Activated T-helper 17 cell treated with anti-CD3 and anti-CD28 coated beads, Interleukin-2, amount 50 U/mL, for 72 hours (primary cell): ENCODE measurements around the gene FCMR. TPM values are rescaled to one million over a fixed set of nuclear protein-coding genes. Genes with fewer than 3 reads are reported as not detected.

ENCODE experiments used
- ATAC-seq: fragments of 150-1000 bp; cut with Tn5 transposase; replicated peaks from 2 replicates; pipeline ENCODE4 v1.10.0; 2021; ENCODE audit warnings: mild to moderate bottlenecking, moderate library complexity
- H3K27ac Mint-ChIP-seq: one replicate; pipeline ENCODE4 v1.8.0; 2022; ENCODE audit warnings: mixed read lengths
- H3K27me3 Mint-ChIP-seq: one replicate; pipeline ENCODE4 v1.8.0; 2022; ENCODE audit warnings: mixed read lengths
- H3K36me3 Mint-ChIP-seq: one replicate; pipeline ENCODE4 v1.8.0; 2022; ENCODE audit warnings: low read depth, mild to moderate bottlenecking, mixed read lengths
- H3K4me1 Mint-ChIP-seq: one replicate; pipeline ENCODE4 v1.8.0; 2022; ENCODE audit warnings: mixed read lengths
- H3K4me3 Mint-ChIP-seq: one replicate; pipeline ENCODE4 v1.8.0; 2022; ENCODE audit warnings: mild to moderate bottlenecking, mixed read lengths
- H3K9me3 Mint-ChIP-seq: one replicate; pipeline ENCODE4 v1.8.0; 2022; ENCODE audit warnings: mixed read lengths
- total RNA-seq, 2 donors: library from RNA; stranded (reverse); gene quantifications; one replicate each; pipeline ENCODE4 v1.2.3, GENCODE V29; 2022

Gene FCMR, protein sequence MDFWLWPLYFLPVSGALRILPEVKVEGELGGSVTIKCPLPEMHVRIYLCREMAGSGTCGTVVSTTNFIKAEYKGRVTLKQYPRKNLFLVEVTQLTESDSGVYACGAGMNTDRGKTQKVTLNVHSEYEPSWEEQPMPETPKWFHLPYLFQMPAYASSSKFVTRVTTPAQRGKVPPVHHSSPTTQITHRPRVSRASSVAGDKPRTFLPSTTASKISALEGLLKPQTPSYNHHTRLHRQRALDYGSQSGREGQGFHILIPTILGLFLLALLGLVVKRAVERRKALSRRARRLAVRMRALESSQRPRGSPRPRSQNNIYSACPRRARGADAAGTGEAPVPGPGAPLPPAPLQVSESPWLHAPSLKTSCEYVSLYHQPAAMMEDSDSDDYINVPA
- total RNA-seq, result 10 to 100 TPM; 22.7 to 74.0 TPM

DNA sequence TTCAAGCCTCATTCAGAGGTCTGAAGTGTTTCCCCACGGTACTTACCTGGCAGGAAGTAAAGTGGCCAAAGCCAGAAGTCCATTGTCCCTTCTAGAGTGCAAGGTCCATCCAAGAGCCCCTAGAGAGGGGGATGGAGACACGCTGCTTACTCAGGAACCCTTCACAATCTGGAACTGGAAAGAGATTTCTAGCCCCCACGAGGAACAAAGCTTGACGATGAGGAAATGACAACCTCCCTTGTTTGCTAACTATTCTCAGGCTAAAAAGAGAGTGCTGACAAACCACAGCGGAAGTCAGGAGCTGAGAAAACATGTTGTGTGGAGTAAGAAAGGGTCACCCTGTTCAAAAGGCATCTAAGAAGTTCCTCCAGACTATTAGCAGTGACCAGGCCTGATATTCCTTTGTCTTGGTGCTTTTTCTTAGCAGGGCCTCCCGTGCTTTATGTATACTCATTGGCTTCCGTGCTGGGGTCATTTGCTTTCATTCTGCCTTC, at the start of gene FCMR:
Gene FCMR (minus strand): TSS at position 170 of the 494 bp plus-strand sequence. CDS start 87 bp downstream, at position 83.
- ATAC-seq, result peak; percentile 35
- no peak within 1 kb of the TSS for H3K4me3 Mint-ChIP-seq
- H3K4me1 Mint-ChIP-seq, result peaks cover 27% of the 10 kb centered on the region

DNA sequence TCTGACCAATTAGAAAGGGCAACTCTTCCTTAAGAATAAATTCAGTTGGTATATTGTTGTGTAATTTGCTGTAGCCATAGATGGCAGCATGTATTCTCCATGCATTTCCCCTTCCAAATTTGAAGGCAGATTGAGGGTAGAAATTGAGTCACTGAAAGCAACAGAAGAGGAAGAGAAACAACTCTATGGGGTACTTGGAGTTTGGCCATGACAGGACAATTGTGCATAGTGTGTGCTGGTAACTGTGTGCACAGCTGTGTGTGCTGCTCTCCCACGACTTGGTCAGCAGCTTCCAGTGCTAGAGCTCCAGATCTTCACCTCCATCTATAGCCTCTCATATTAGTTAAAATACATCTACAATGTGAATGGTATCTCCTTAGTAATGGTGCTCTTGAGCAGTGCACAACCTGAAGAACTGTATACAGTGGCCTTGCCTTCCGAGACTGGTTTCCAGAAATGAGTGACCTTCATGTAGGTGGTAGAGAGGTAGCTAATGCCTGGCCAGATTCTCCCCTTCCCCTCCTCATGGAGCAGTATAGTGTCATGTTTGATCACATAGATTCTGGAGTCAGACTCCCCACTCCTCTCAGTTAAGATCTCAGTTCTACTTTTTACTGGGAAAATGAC, 49.4 kb upstream of the FCMR start:
- H3K4me1 Mint-ChIP-seq, result peaks cover 10% of the 10 kb centered on the region
- no peak overlapping the region for H3K4me3 Mint-ChIP-seq
- no peaks in the 10 kb centered on the region for H3K9me3 Mint-ChIP-seq
- peaks cover 14% of the 10 kb centered on the region for H3K27me3 Mint-ChIP-seq
- no peak for ATAC-seq
- no peak overlapping the region for H3K27ac Mint-ChIP-seq
- H3K36me3 Mint-ChIP-seq, result no peaks in the 10 kb centered on the region

More for the DNA sequence above, at the start of gene FCMR:
- Mint-ChIP-seq H3K36me3 (peaks cover 40% of the 10 kb centered on the region), H3K9me3 (no peaks in the 10 kb centered on the region), H3K27me3 (no peaks in the 10 kb centered on the region), H3K27ac (no peak within 1 kb of the TSS)

DNA sequence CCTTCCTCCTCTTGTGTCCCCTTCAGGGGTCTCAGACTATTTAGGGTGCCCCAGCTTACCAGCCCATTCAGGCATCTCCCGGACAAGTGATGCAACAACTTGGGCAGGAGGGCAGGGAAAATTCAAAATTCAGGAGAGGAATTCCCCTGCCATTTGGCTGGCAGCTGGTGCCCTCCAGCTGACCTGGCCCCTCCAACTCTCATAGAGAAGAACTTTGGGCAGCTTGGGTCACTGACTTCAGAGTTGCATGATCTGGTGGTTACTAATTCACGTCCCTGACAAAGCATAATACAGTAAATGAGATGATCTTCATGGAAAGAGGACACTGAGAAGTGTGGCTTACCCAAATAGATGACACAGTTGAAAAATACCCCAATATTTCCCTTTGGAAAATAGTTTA, 48.7 kb upstream of the FCMR start, which contains the start of gene FCAMR:
Gene FCAMR (minus strand): TSS at position 15 of the 400 bp plus-strand sequence. CDS start 335 bp downstream, outside the sequence.
- H3K27me3 Mint-ChIP-seq, result peaks cover 14% of the 10 kb centered on the region
- no peaks in the 10 kb centered on the region for H3K9me3 Mint-ChIP-seq
- H3K4me1 Mint-ChIP-seq, result peaks cover 10% of the 10 kb centered on the region
- H3K27ac Mint-ChIP-seq, result no peak within 1 kb of the TSS
- H3K4me3 Mint-ChIP-seq, result no peak within 1 kb of the TSS
- H3K36me3 Mint-ChIP-seq, result no peaks in the 10 kb centered on the region
- no peak for ATAC-seq

DNA sequence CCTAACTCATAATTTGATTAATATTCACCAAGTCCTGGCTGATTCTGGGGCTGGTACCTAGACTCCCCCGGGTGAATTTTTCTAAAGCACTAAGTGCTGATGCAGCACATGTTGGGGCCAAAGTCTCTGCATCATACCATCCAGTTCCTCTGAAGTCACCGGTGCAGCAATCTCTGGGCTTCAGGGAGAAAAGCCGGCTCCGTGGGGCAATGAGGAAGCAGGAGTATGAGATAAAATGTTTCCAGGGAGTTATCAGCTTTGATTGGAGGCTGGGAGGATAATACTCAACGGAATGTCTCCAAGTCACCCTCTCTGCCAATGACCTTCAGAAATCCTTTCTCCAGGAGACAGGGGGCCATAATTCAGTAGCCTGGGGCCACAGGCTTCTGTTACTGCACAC, 47.3 kb upstream of the FCMR start:
- H3K4me1 Mint-ChIP-seq, result peaks cover 10% of the 10 kb centered on the region
- ATAC-seq, result no peak
- no peaks in the 10 kb centered on the region for H3K9me3 Mint-ChIP-seq
- no peak overlapping the region for H3K4me3 Mint-ChIP-seq
- no peak overlapping the region for H3K27ac Mint-ChIP-seq
- H3K36me3 Mint-ChIP-seq, result no peaks in the 10 kb centered on the region
- peaks cover 14% of the 10 kb centered on the region for H3K27me3 Mint-ChIP-seq

DNA sequence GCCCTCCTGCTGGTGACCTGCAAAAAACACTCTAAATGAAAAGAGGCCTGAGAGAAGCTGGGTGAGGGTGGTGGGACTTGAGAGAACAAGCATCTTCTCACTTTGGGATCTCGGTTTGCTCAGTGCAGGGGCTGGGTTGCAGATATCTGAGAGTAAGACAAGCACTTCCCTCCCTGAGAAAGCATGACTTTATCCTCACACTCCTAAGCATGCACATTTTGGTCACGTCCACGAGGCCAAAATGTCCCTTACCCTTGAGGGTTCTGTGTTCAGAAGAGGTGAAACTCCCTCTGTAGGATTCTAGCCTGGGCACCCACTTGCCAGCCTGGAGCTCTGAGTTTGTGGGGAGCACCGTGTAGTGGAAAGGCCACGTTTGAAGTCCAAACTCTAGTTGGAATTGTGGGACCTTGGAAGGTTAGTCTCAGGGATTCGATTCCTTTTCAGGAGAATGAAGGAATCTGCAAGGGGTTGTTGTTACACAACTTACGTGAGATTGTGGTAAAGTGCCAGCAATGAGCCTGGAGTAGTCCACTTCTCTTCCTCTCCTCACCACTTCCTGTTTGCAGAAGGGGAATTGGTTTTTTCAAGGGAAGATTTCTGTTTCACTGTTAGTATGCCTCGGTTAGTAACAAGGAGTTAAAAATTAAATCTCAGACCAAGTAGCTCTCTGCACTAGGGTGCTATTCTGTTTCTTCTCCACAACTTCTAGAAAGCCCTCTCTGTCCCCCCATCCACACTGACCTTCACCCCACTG, 45.5 kb upstream of the FCMR start:
- no peaks in the 10 kb centered on the region for H3K9me3 Mint-ChIP-seq
- H3K4me3 Mint-ChIP-seq, result peak overlapping the region; percentile 26
- H3K36me3 Mint-ChIP-seq, result no peaks in the 10 kb centered on the region
- ATAC-seq, result peak; percentile 73
- H3K27me3 Mint-ChIP-seq, result peaks cover 14% of the 10 kb centered on the region
- H3K4me1 Mint-ChIP-seq, result peaks cover 13% of the 10 kb centered on the region
- H3K27ac Mint-ChIP-seq, result peak overlapping the region; percentile 31

DNA sequence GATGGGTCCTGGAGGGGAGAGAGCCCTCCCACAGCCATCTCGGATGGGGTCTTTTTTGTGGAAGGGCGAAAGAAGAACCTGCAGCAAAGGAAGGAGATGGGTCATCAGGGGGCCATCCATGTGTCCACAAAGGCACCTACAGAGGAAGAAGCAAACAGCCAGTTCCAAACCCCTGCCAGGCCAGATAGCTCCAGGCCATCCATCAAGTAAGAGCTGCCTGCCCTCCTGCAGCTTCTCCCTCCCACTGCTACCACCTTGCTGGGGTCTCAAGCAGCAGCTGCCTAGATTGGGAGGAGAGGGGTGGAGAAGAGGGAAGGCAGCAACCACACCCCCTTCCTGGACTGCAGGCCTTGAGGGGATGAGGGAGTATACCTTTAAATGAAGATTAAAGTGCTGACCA, 44.0 kb upstream of the FCMR start:
- Mint-ChIP-seq H3K4me3 (no peak overlapping the region), H3K9me3 (no peaks in the 10 kb centered on the region), H3K27me3 (peaks cover 6% of the 10 kb centered on the region), H3K36me3 (no peaks in the 10 kb centered on the region), H3K4me1 (peaks cover 17% of the 10 kb centered on the region), H3K27ac (no peak overlapping the region)
- ATAC-seq, result no peak

DNA sequence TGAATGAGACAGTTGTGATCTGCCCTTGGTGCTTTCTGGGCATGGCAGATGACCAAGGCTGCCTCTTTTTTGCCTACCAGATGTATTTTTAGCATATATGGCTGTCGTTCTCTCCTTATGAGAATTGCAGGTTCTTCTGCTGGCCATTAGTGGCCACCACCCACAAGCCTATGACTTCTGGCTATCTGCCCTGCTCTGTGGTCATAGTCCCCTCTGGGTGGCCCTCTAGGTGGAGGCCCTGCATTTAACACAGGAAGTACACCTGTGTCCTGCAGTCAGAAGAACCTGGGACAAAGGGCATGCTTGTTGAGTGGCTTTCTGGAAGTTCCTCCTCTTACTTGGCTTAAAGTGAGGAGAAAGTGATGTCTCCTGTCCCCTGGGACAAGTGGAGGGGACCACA, 42.0 kb upstream of the FCMR start:
- ATAC-seq, result no peak
- Mint-ChIP-seq H3K27ac (no peak overlapping the region), H3K4me3 (no peak overlapping the region), H3K9me3 (no peaks in the 10 kb centered on the region), H3K36me3 (no peaks in the 10 kb centered on the region), H3K4me1 (peaks cover 17% of the 10 kb centered on the region), H3K27me3 (no peaks in the 10 kb centered on the region)

DNA sequence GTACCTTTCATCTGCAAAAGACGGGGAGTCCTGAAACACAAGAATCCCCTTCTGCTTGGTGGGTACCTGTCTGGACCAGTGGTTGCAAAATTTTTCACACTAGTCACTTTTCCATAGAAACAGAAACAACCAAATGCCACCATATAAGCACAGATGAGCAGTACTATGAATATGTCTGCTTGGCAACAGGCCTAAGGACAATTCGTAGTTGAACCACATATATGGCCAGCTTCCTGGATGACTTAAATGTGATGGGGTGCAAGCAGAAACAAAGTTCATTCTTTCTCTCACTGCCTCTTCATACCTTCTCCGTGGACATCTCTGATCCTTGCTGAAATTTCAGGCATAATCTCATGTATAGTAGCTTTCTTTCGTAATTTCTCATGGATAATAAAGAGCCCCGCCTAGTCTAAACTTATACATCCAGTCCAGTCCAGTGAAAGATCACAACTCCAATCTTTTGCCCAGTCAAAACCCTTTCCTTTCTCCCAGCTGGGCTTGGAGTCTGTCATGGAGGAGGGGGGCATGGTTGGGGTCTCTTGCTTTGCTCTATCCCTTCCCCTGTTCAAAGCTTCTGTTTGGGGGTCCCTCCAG, 41.5 kb upstream of the FCMR start:
- H3K36me3 Mint-ChIP-seq, result no peaks in the 10 kb centered on the region
- ATAC-seq, result no peak
- H3K4me1 Mint-ChIP-seq, result peaks cover 17% of the 10 kb centered on the region
- no peaks in the 10 kb centered on the region for H3K9me3 Mint-ChIP-seq
- H3K4me3 Mint-ChIP-seq, result no peak overlapping the region
- no peak overlapping the region for H3K27ac Mint-ChIP-seq
- no peaks in the 10 kb centered on the region for H3K27me3 Mint-ChIP-seq

DNA sequence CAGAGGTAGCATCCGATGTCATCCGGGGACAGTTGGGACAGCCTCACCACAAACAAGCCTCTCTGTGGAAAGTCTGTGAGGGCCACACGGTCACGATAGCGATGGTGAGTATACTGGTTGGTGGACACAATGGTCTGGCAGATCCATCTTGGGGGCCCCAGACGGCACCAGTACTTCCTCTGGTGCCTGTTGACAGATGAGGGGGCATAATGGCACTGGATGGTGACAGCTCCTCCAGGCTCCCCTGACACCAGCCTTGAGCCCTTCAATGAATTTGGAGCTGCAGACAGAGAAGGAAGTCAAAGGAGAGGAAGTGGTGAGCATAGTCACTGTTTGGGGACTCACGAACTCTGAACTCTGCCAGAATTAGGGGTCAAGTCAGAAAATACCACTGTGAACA, 40.5 kb upstream of the FCMR start:
- no peaks in the 10 kb centered on the region for H3K9me3 Mint-ChIP-seq
- no peak for ATAC-seq
- no peak overlapping the region for H3K4me3 Mint-ChIP-seq
- H3K27ac Mint-ChIP-seq, result peak overlapping the region; percentile 77
- no peaks in the 10 kb centered on the region for H3K27me3 Mint-ChIP-seq
- no peaks in the 10 kb centered on the region for H3K36me3 Mint-ChIP-seq
- H3K4me1 Mint-ChIP-seq, result peaks cover 10% of the 10 kb centered on the region

DNA sequence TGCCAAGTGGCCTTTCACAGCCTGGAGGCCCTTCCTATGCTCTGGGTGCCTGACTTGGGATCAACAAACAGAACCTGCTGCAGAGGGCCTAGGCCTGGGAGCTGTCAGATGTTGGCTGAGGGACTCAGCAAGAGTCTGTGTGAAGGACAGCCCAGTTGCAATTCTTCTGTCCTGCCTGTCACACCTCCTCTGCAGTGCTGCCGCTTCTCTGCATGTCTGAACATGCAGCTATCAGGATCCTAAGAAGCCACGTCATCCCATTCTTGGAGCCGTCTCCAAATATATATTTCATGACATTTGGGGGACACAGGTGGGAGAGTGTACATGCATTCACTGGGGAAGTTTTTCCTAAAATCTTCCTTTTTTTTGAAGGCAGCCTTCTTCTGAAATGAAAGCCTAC, 39.9 kb upstream of the FCMR start:
- Mint-ChIP-seq H3K27me3 (no peaks in the 10 kb centered on the region), H3K36me3 (no peaks in the 10 kb centered on the region), H3K27ac (no peak overlapping the region), H3K4me3 (no peak overlapping the region), H3K4me1 (peaks cover 7% of the 10 kb centered on the region), H3K9me3 (no peaks in the 10 kb centered on the region)
- ATAC-seq, result no peak

DNA sequence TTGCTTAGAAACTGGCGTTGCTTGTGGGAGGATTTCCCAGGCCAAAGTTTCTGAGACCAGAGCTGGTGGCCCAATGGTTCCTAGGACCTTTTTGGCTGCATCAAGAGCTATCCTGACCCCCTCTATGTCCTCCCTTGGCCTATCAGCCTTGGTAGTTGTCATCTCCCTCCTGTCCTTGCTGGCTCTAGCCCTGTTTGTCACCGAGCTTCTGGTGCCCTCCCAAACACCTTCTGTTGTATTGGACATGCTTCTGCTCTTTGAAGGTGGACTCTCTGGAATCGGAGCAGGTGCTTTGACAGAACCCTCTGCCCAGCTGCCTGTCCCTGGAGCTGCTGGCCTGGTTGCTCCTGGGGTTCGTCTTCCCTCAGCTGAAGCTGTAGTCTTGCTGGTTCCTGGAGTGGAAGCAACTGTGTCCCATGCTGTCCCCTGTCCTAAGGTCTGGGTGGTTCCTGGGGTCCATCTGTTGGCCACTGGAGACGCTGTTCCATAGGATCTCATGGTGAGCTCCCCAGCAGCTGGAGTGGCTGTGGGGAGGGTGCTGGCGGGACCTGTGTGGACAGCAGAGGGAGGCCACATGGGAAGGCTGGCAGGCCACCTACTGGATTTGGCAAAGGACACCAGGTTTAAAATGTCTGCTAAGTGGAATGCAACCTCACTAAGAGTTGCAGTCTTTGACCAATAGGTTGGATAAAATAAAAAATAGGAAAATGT, 39.1 kb upstream of the FCMR start:
- H3K4me1 Mint-ChIP-seq, result peaks cover 7% of the 10 kb centered on the region
- no peaks in the 10 kb centered on the region for H3K36me3 Mint-ChIP-seq
- H3K9me3 Mint-ChIP-seq, result no peaks in the 10 kb centered on the region
- no peak overlapping the region for H3K27ac Mint-ChIP-seq
- H3K27me3 Mint-ChIP-seq, result no peaks in the 10 kb centered on the region
- ATAC-seq, result no peak
- H3K4me3 Mint-ChIP-seq, result no peak overlapping the region

DNA sequence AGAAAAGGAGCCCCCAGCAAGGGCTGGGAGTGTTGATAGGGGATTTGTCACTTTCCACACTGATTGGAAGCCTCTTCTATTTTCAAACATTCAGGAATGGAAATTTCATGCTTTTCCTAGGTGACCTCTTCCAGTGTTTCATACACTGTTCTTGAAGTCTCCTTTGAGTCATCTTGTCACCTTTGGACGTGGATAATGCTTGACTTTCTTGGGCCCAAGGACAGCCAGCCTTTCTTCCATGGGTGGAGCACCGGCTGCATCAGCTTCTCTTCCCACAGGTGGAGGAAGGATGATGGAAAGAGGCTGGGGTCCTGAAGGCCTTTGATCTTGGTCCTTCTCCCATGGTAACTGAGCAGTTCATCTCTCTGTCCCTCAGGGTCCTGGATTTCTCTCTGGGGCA, 36.4 kb upstream of the FCMR start:
- no peak for ATAC-seq
- Mint-ChIP-seq H3K9me3 (no peaks in the 10 kb centered on the region), H3K36me3 (no peaks in the 10 kb centered on the region), H3K4me3 (no peak overlapping the region), H3K27me3 (peaks cover 3% of the 10 kb centered on the region), H3K27ac (no peak overlapping the region), H3K4me1 (peaks cover 19% of the 10 kb centered on the region)

DNA sequence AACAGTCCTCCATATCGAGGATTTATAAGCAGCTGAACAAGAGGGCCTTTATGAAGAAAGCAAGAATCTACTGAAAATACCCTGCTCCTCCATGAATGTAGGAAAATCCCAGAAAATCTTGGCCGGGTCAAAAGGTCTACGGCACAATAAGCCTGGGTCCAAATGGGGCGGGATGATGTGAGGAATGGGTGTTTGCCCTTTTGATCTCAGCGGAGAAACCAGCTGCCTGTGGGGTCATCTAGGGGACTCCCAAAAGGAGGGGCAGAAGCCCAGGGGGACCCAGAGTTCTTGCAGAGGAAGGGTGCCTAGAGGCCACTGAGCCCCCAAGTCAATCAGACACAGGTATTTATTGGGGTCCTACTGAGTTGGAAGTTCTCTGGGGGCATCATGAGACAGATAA, 35.9 kb upstream of the FCMR start:
- Mint-ChIP-seq H3K27ac (no peak overlapping the region), H3K36me3 (no peaks in the 10 kb centered on the region), H3K4me1 (peaks cover 19% of the 10 kb centered on the region), H3K4me3 (no peak overlapping the region), H3K27me3 (peaks cover 3% of the 10 kb centered on the region), H3K9me3 (no peaks in the 10 kb centered on the region)
- no peak for ATAC-seq
